ENCODE measurements around the gene ZSWIM4.

The ZSWIM4 gene

DNA sequence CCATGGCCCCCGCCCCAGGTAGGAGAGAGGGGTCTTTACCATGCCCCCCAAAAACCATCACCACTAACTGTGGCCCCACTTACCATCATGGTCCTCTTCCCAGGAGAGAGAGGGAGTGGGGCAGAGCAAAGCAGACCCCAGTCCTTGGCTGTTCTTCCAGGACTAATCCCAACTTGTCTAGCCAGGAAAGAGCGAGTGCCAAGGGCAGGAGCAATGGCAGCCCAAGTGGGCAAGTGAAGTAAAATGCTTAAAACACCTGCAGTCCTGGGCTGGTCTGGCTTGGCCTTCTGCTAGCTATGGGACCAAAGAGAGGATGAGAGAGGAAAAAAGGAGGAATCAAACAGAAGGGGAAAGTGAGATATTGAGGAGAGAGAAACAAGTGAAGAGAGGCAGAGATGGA, 17.9 kb downstream of the ZSWIM4 start:
- H3K9me3 ChIP-seq (ENCODE audit: control insufficient read depth, insufficient read depth, low read length), result no peaks in the 10 kb centered on the region
- H3K4me1 ChIP-seq (ENCODE audit: insufficient read depth, low read length), result no peaks in the 10 kb centered on the region
- H3K36me3 ChIP-seq (ENCODE audit: insufficient read depth, low read length), result no peaks in the 10 kb centered on the region; the same call in 1 of the 2 replicates
- no peak overlapping the region for H3K9ac ChIP-seq (ENCODE audit: low read depth, low read length)

DNA sequence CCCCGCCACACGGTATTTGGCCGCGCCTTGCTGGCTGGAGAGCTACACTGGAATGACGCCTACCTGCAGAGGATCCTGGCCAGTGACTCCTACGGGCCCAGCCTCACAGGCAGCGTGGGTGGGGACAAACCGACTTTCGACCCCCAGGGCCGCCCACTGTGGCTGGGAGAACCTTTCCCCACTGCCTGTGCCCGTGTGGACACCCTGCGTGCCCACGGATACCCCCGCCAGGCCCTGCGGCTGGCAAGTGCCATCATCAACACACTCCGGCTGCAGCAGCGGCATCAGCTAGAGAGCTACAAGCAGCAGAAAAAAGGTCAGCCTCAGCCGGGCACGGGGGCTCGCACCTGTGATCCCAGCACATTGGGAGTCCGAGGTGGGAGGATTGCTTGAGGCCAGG, 19.3 kb downstream of the ZSWIM4 start:
- no peak overlapping the region for H3K9ac ChIP-seq (ENCODE audit: low read depth, low read length)
- H3K36me3 ChIP-seq (ENCODE audit: insufficient read depth, low read length), result no peaks in the 10 kb centered on the region; the same call in 1 of the 2 replicates

DNA sequence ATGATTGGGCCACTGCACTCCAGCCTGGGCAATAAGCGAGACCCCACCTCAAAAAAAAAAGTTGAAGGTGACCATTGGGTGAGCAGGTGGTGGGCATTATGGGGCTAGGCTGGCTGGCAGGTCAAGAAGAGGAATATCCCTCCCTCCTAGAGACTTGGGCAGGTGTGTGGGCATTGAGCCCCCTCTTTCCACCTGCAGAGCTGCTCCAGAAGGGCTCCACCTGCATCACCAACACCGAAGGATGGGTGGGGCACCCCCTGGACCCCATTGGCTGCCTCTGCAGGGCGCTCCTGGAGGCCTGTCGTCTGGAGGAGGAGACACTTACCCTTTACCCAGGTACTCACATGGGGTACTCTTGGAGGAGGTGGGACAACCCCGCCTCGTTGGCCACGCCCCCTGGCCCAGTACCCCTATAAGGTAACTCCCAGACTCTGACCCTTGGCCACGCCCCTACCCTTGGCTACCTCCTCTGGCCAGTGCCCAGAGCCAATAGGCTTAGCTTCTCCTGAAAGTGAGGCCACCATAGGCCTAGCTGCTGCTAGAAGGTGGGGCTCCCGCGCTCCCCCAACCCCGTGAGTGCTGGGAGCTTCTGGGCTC, 21.9 kb downstream of the ZSWIM4 start:
- peak overlapping the region; percentile 59; the same call in 1 of the 2 replicates for H3K9ac ChIP-seq (ENCODE audit: low read depth, low read length)

More for the DNA sequence above, 19.3 kb downstream of the ZSWIM4 start:
- Histone ChIP-seq H3K4me1 (ENCODE audit: insufficient read depth, low read length) (no peaks in the 10 kb centered on the region), H3K9me3 (ENCODE audit: control insufficient read depth, insufficient read depth, low read length) (no peaks in the 10 kb centered on the region)

DNA sequence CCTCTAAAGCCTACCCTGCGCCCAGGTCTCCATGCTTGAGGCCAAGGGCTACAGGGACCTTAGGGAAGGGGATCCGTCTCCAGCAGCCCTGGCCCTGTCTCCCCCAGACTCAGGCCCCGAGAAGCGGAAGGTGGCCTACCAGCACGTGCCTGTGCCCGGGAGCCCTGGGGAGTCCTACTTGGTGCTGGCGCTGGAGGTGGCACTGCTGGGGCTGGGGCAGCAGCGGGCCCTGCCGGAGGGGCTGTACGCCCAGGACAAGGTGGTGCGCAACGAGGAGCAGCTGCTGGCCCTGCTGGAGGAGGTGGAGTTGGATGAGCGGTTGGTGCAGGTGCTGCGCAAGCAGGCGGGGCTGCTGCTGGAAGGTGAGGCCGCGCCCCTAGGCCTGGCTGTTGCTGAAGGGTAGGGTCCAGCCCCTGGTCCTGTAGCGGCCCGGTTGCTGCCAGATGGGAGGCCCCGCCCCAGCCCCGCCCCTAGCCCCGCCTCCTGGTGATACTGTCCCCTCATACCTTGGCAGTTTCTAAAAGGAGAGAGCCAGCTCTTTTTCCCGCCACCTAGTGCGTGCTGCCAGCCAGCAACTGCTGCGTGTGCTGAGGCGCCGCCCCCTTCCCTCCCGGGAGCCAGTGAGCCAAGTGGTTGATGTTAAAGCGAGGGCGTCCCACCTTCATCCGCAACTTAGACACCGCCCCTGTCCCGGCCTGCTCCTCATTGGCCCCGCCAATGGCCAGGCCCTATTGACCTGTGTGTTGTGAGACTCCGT, 22.6 kb downstream of the ZSWIM4 start:
- no peaks in the 10 kb centered on the region; the same call in 1 of the 2 replicates for H3K36me3 ChIP-seq (ENCODE audit: insufficient read depth, low read length)
- no peaks in the 10 kb centered on the region for H3K4me1 ChIP-seq (ENCODE audit: insufficient read depth, low read length)
- H3K9me3 ChIP-seq (ENCODE audit: control insufficient read depth, insufficient read depth, low read length), result no peaks in the 10 kb centered on the region
- peak overlapping the region; percentile 59 for H3K9ac ChIP-seq (ENCODE audit: low read depth, low read length)

More for the DNA sequence above, 21.9 kb downstream of the ZSWIM4 start:
- H3K9me3 ChIP-seq (ENCODE audit: control insufficient read depth, insufficient read depth, low read length), result no peaks in the 10 kb centered on the region
- H3K36me3 ChIP-seq (ENCODE audit: insufficient read depth, low read length), result no peaks in the 10 kb centered on the region; the same call in 1 of the 2 replicates
- no peaks in the 10 kb centered on the region for H3K4me1 ChIP-seq (ENCODE audit: insufficient read depth, low read length)

DNA sequence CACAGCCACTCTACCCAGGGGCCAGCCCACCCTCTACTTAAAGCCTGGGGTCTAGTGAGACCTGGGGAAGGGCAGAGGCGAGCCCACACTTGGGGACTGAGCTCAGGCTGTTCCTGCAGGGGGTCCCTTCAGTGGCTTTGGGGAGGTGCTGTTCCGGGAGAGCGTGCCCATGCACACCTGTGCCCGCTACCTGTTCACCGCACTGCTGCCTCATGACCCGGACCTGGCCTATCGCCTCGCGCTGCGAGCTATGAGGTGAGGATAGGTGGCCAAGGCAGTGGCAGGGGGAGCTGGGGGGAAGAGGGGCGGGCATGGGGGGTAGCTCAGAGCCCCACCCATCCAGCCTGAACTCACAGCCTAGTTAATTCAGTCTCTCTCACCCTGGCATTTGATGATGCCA, 24.0 kb downstream of the ZSWIM4 start:
- Histone ChIP-seq H3K9ac (ENCODE audit: low read depth, low read length) (no peak overlapping the region), H3K36me3 (ENCODE audit: insufficient read depth, low read length) (no peaks in the 10 kb centered on the region; the same call in none of the 2 replicates), H3K9me3 (ENCODE audit: control insufficient read depth, insufficient read depth, low read length) (no peaks in the 10 kb centered on the region), H3K4me1 (ENCODE audit: insufficient read depth, low read length) (no peaks in the 10 kb centered on the region)

GRCh38 chr19:13821292-13821691, 26.0 kb downstream of the ZSWIM4 start:
- Histone ChIP-seq H3K9ac (ENCODE audit: low read depth, low read length) (no peak overlapping the region), H3K9me3 (ENCODE audit: control insufficient read depth, insufficient read depth, low read length) (no peaks in the 10 kb centered on the region), H3K4me1 (ENCODE audit: insufficient read depth, low read length) (peaks cover 2% of the 10 kb centered on the region; the same call in 1 of the 2 replicates), H3K36me3 (ENCODE audit: insufficient read depth, low read length) (no peaks in the 10 kb centered on the region; the same call in none of the 2 replicates)

GRCh38 chr19:13823256-13823655, 28.0 kb downstream of the ZSWIM4 start:
- H3K4me1 ChIP-seq (ENCODE audit: insufficient read depth, low read length), result peaks cover 11% of the 10 kb centered on the region
- no peaks in the 10 kb centered on the region; the same call in none of the 2 replicates for H3K36me3 ChIP-seq (ENCODE audit: insufficient read depth, low read length)
- no peaks in the 10 kb centered on the region for H3K9me3 ChIP-seq (ENCODE audit: control insufficient read depth, insufficient read depth, low read length)
- H3K9ac ChIP-seq (ENCODE audit: low read depth, low read length), result no peak overlapping the region

DNA sequence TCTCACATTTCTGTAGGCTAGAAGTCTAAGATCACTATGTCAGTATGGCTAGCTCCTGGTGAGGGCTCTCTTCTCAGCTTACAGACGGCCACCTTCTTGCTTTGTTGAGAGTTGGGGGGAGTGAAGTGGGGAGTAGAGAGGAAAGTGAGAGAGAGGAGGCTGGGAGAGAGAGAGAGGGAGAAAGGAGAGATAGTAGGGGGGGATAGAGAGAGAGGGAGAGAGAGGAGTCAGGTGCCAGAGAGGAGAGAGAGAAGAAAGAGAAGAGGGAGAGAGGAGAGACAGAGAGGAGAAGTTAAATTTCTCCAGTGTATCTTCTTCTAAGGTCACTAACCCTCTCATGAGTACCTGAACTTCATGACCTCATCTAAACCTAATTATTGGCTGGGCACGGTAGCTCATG, 28.7 kb downstream of the ZSWIM4 start:
- Histone ChIP-seq H3K4me1 (ENCODE audit: insufficient read depth, low read length) (peaks cover 11% of the 10 kb centered on the region), H3K36me3 (ENCODE audit: insufficient read depth, low read length) (no peaks in the 10 kb centered on the region; the same call in none of the 2 replicates), H3K9me3 (ENCODE audit: control insufficient read depth, insufficient read depth, low read length) (no peaks in the 10 kb centered on the region), H3K9ac (ENCODE audit: low read depth, low read length) (no peak overlapping the region)

GRCh38 chr19:13824703-13825102, 29.5 kb downstream of the ZSWIM4 start:
- no peaks in the 10 kb centered on the region; the same call in none of the 2 replicates for H3K36me3 ChIP-seq (ENCODE audit: insufficient read depth, low read length)
- H3K9ac ChIP-seq (ENCODE audit: low read depth, low read length), result no peak overlapping the region
- no peaks in the 10 kb centered on the region for H3K9me3 ChIP-seq (ENCODE audit: control insufficient read depth, insufficient read depth, low read length)
- H3K4me1 ChIP-seq (ENCODE audit: insufficient read depth, low read length), result peaks cover 11% of the 10 kb centered on the region

GRCh38 chr19:13825489-13826441, 30.5 kb downstream of the ZSWIM4 start:
- H3K9ac ChIP-seq (ENCODE audit: low read depth, low read length), result peak overlapping the region; percentile 12; the same call in 1 of the 2 replicates
- H3K4me1 ChIP-seq (ENCODE audit: insufficient read depth, low read length), result peaks cover 11% of the 10 kb centered on the region
- no peaks in the 10 kb centered on the region; the same call in 1 of the 2 replicates for H3K36me3 ChIP-seq (ENCODE audit: insufficient read depth, low read length)
- H3K9me3 ChIP-seq (ENCODE audit: control insufficient read depth, insufficient read depth, low read length), result no peaks in the 10 kb centered on the region

DNA sequence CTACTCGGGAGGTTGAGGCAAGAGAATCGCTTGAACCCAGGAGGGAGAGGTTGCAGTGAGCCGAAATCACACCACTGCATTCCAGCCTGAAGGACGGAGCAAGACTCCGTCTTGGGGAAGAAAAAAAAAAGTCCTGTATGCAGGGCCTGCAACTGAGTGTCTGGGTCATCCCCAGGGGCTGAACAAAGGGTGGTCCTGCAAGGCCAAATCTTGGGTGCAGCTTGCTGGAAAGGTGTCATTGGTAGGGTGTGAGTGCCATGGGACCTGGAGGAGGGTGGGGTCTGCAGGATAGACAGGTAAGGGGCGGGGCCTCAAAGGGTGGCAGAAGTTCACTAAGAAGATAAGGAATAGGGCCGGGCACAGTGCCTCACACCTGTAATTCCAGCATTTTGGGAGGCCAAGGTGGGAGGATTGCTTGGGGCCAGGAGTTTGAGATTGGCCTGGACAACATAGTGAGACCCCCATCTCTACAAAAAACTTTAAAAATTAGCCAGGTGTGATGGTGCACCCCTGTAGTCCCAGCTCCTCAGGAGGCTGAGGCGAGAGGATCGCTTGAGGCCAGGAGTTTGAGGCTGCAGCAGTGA, 31.5 kb downstream of the ZSWIM4 start:
- Histone ChIP-seq H3K4me1 (ENCODE audit: insufficient read depth, low read length) (peaks cover 11% of the 10 kb centered on the region), H3K9ac (ENCODE audit: low read depth, low read length) (no peak overlapping the region), H3K9me3 (ENCODE audit: control insufficient read depth, insufficient read depth, low read length) (no peaks in the 10 kb centered on the region), H3K36me3 (ENCODE audit: insufficient read depth, low read length) (peaks cover 3% of the 10 kb centered on the region; the same call in 1 of the 2 replicates)

GRCh38 chr19:13827656-13828055, 32.4 kb downstream of the ZSWIM4 start:
- Histone ChIP-seq H3K9ac (ENCODE audit: low read depth, low read length) (no peak overlapping the region), H3K9me3 (ENCODE audit: control insufficient read depth, insufficient read depth, low read length) (no peaks in the 10 kb centered on the region), H3K36me3 (ENCODE audit: insufficient read depth, low read length) (peaks cover 3% of the 10 kb centered on the region; the same call in 1 of the 2 replicates), H3K4me1 (ENCODE audit: insufficient read depth, low read length) (peaks cover 11% of the 10 kb centered on the region)

GRCh38 chr19:13830114-13830740, 35.0 kb downstream of the ZSWIM4 start:
- Histone ChIP-seq H3K36me3 (ENCODE audit: insufficient read depth, low read length) (0 out of 2 replicates have a peak, but pooled peaks cover 3% of the 10 kb centered on the region), H3K9me3 (ENCODE audit: control insufficient read depth, insufficient read depth, low read length) (no peaks in the 10 kb centered on the region), H3K4me1 (ENCODE audit: insufficient read depth, low read length) (peaks cover 11% of the 10 kb centered on the region), H3K9ac (ENCODE audit: low read depth, low read length) (no peak overlapping the region)
